ENCODE measurements around the gene ZNF732.
"Not testable (repeated sequence)": the region's sequence is repeated elsewhere in the genome, so short reads cannot be mapped to it uniquely, and the experiment has no call there.

ZNF732 gene

DNA sequence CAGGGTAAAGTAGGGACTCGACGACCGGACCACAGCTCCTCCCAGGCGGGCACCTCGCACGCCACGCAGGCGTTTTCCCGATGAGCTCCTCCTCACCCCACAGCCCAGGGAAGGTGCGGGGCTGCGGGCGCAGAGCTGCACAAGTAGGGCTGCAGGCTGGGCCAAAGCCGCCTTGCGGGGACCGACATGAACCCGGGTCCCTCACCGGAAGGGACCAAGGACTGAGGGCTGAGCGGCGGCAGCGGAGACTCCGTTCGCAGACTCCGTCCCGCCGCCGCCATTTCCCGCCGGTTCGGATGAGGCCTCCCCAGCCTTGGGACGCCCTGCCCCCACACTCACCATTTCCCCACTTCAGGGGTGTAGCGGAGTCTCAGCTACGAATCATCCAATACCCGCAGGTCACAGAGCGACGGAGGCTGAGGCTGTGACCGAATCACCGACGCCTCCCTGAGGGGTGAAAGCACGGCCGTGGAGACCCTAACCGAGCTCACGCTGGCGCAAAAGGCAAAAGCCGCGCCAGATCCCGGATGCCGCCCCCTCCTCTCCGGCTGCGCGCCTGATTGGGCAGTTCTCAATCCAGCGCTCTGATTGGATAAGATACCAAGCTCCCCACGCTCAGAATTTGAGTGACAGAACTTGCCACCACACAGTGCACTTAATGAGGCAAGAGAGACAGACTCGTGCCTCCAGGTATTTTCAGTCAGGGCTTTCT is at the start of gene ZNF732:
Gene ZNF732, minus strand, starts transcription at position 506 of the 712 bp plus-strand sequence. Its CDS starts 164 bp downstream, at position 342.
- DNase-seq: peak; percentile 44

DNA sequence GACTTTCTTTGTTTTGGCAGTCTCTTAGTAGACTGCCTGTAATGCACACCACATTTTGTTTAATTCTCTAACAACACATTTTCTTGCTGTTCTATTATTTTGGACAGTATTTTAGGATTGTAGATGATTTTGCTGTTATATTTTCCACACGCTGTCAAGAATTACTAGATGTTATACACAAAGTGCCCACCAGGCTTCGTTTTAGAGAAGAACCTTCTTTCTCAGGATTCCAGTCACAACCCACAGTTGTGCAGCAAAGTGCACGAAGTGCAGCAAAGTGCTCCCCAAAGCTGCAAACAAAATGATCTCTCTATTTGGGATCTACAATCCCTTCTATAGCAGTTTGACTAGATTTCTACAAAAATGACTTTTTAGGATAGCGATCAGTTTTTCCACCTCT is 34.7 kb upstream of the ZNF732 start:
- no peak for DNase-seq

DNA sequence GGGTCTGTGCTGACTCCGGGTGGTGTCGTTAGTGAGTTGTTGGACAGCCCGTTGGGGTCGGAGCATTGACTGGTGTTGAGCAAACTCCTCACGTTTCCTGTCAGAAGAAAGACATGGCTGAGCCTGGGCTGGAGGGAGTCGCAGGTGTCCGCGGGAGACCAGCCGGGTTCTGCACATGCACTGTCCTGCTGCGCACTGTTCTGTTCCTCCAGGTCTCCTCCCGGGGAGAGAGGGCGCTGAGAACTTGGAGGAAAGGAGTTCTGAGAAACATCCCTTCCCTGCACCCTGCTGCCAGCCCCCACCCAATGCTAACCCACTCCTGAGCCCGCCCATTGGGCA is 33.5 kb upstream of the ZNF732 start:
- DNase-seq: no peak

DNA sequence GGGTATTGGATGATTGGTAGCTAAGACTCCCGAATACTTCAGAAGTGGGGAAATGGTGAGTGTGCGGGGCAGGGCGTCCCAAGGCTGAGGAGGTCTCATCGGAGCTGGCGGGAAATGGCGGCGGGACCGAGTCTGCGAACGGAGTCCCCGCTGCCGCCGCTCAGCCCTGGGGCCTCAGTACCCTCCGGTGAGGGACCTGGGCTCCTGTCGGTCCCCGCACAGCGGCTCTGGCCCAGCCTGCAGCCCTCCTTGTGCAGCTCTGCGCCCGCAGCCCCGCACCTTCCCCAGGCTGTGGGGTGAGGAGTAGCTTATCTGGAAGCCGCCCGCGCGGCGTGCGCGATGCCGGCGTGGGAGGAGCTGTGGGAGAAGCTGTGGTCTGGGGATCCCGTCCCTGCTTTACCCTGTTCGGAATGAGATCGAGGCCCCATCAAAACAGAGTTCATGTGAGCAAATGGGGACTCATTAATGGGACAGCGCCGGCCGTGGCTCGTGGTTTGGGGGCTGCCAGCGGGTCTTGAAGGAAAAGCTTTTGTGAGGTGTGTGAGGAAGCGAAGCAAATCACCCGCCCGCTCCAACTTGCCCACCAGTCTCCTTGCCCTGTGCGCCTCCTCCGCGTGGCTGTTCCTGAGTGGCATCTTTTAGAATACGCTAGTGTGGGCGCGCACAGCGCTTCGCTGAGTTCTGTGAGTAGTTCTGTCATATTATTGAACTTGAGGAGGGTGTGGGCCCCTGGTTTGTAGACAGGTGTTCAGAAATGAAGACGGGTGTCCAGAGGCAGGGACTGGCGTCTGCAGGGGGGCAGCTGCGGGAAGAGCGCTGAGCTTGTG is 32.9 kb upstream of the ZNF732 start:
- DNase-seq: no peak

DNA sequence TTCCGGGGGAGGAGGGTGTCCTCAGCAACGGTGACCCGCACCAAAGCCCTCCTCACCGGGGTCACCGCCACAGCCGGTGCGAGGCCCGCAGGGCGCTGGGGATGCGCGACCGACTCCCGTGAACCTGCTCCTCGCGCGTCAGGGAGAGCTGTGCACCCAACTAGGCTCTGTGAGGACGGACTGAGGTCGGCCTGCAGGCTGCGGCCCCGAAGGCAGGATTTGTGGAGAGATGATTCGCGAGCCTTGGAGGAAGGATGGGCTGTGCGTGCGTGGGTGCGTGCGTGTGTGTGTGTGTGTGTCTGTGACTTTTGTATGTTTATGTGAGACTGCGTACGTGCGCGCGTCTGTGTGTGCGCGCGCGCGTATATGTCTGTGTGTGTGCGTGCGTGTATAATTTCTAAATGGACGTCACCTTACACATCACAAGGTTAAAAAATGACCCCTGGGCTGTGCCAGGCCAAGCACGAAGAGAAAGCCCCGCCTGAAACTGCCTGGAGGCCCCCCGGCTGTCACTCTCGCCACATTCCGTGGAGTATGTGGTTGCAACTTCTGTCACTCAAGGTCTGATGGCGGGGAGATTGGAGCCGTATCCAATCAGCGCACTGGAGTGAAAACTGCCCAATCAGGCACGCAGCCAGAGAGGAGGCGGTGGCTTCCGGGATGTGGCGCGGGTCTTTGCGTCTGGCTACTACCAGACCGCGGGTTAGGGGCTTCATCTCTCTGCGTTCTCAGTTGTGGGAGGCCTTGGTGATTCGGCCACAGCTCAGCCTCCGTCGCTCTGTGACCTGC is 32.1 kb upstream of the ZNF732 start, which contains the start of gene ZNF141:
Gene ZNF141, plus strand, starts transcription at position 672 of the 789 bp plus-strand sequence. CDS start 170 bp downstream, outside the sequence.
- DNase-seq: peak; percentile 98

DNA sequence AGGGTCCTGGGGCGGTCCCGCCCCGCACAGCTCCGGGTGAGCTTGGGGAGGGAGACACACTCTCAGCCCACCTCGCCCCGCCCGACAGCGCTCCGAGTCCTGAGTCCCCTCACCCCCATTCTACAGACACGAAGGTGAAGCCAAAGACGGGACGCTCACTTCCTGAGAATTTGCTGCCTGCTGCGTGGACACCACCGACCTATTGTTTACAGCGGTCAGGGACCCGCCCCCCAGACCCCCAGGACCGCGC is 31.5 kb upstream of the ZNF732 start:
- DNase-seq: no peak

DNA sequence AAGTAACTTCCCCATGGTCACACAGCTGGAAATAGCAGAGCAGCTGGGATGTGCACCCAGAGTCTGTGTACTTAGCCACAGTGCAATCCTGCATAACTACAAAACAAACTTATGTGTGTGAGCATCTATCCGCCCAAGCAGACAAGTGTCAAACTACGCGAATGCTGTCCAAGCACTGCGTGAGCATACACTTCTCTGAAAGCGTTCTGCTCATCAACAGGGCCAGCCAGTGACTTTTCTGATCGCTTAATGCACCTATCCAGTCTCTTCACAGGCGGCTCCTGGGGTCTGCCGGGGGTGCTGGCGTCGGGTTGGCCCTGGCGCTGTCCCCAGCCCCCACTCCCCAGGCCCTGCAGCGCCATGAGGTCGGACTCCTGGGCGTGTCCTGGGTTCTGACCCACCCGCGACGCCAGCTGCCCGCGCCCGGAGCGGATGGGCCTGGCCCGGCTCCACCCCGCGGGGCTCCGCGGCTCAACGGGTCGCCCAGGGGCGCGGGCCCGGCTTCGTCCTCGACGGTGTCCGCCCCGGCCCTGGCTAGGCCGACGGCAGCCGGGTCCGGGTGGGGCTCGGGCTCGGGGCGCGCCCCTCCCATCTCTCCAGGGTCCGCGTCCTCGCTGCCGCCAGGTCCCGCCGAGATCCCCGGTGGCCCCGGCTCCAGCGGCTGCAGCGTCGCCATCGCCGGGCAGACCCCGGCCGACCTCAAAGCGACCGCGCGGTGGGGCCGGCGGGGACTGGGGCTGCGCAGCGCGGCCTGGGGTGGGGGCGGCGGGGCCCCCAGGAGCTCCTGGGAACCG is 31.0 kb upstream of the ZNF732 start:
- DNase-seq: peak; percentile 15

DNA sequence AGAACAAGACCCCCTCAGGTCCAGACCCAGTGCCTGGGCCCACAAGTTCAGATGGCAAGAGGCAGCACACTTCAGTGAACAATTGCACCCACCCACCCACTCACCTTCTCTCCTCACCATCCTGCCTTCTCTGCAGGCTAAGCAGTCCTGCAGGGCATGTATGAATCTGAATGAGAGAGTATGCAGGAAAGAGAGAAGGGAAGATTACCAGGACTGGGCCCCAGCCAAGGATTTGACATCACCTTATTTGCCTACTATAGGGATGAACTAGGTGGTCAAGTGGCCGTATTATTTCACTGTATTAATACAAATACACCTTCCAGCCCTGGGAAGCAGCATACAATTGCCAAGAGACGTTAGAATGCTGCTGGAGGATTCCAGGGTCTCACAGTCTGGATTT is 30.2 kb upstream of the ZNF732 start:
- no peak for DNase-seq

DNA sequence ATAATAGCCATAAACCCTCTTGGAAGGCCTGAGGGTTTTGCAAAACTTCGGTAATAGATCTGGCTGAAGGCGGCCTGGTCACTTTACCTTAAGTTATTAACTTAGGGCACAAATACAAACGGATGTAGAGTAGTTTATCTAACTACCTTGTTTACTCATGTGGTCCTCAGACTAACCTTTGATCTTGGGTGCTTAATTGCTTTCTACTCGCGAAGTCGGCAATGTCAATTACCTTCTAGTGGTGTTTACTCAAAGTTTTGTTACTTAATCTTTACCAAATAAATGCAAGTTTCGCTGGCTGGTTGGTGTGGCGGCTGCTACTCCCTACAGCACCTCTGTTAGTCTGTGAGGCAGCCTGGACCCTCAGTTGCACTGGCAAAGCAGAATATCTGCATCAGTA is 23.5 kb upstream of the ZNF732 start:
- no peak for DNase-seq

DNA sequence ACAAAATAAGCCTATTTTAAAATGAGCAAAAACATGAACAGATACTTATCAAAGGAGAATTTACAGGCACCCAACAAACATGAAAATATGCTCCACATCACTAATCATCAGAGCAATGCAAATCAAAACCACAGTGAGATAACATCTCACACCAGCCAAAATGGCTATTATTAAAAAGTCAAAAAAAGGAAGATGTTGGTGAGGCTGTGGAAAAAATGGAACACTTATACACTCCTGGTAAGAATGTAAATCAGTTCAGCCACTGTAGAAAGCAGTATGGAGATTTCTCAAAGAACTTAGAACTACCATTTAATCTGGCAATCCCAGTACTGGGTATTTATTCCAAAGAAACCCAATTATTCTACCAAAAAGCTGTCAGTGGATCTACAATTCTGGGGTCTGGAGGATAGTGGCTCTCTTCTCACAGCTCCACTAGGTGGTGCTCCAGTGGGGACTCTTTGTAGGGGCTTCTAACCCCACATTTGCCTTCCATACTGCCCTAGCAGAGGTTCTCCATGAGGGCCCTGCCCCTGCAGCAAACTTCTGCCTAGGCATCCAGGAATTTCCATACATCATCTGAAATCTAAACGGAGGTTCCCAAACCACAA is 9.1 kb upstream of the ZNF732 start:
- DNase-seq: no peak

DNA sequence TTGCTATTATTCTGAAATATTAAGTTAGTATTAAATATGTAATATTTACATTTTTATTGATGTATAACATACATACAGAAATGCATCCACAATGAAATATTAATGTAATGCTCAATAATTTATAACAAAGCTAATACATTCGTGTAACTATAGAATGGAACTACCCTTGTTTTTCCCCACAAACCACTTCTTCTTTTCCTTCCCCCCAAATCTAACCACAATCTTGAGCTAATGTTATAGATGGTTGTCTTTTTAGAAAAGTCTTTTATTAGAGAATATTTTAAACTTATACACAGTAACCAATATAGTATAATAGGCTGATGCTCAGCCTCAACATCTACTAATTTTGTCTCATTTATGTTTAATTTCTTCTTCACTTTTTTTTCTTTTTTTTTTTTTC is 4.5 kb upstream of the ZNF732 start:
- DNase-seq: no peak

DNA sequence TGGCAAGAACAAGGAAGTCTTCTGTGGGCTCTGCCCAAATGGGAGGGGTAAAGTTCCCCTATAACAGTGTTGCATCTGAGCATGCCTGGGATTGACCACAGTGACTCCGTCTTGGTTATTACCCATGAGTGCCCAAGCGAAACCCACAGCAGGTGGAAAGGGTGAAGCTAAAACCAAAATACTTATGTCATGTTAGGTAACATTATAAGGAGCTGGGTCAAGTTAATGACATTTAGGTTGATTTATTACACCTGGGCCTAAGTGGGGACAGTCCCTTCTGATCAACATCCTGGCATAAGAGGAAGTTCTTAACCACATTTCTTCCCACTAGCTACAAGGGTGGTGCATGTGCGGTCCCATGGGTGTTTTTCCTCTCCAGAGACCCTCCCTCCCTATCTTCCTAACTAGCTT is 1.3 kb upstream of the ZNF732 start:
- DNase-seq: no peak

DNA sequence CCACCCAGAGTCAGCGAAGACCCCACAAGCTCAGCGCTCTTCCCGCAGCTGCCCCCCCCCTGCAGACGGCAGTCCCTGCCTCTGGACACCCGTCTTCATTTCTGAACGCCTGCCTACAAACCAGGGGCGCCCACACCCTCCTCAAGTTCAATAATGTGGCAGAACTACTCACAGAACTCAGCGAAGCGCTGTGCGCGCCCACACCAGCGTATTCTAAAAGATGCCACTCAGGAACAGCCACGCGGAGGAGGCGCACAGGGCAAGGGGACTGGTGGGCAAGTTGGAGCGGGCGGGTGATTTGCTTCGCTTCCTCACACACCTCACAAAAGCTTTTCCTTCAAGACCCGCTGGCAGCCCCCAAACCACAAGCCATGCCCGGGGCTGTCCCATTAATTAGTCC is 758 bp downstream of the ZNF732 start:
- DNase-seq: not testable (repeated sequence)

DNA sequence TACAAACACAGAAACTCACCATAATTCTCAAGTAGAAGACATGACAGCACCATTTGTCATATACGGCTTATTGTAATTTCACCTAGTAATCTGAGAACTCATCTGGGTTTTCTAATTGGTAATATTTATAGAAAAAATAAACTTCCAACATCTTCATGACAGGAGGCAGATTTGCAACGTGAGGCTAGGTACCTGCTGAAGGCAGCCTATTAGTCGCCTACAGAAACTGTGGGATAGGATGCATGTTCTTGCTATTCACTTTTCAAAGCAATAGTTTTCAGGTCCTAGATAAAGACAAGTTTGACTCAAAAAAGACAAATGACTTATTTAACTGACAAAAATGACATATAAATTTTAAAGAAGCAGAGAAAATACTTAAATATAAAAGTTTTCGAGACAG is 2.9 kb downstream of the ZNF732 start:
- no peak for DNase-seq

DNA sequence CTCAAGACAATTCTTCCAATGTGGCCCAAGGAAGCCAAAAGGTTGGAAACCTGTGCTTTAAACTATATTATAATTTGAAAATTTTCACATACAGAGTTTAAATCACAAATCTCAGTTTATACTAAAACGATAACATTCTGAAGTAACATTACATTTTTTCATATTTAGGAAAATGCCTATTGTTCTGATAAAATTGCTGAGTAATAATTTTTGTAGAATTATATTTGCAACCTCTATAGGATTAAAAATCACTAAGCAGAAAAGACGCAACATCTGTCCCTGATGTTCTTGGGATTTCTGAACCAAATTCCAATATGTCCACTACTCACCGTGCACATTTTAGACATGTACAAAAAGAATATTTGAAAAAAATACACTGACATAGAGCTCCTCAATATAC is 10.5 kb downstream of the ZNF732 start:
- no peak for DNase-seq

DNA sequence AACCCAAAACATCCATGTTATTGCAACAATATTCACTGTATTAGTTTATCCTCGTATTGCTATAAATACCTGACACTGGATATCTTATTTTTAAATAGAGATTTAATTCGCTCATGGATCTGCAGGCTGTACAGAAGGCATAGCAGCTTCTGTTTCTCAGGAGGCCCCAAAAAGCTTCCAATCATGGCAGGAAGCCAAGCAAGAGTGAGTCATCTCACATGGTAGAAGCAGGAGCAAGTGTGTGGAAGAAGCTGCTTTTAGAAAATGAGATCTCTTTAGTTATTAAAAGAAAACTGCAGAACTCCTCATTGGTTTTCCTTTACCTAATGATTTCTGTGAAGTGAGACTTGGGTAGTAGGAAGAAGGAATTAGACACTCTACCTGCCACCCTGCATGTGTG is 16.4 kb downstream of the ZNF732 start:
- DNase-seq: no peak

DNA sequence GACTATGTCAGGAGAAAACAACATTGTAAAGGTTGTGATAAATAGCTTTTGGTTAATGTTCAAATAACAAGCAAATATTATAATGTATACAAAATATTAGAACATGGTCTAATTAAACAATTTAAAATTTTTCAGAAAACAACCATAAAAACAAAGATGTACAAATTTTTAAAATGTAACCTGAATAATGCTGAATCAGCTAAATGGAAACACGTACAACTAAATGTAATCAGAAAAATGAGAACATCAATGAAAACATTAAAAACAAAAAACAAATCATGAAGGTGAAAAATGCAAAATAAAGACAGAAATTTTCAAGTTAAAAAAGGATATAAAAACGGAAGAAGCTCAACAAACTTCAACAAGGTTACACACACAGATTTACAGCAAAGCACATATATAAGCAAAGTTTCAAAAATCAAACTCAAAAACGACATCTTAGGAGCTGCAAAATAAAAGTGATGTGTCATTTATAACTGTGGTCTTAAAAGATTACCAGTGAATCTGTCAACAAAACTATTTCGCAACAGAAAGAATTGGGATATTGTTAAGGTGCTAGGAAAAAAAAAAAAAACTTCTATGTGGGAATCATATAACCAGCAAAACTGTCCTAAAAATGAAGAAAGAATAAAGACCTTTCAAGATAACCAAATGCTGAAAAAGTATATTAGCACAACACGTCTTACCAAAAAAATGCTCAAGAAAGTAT is 31.8 kb downstream of the ZNF732 start:
- DNase-seq: no peak

DNA sequence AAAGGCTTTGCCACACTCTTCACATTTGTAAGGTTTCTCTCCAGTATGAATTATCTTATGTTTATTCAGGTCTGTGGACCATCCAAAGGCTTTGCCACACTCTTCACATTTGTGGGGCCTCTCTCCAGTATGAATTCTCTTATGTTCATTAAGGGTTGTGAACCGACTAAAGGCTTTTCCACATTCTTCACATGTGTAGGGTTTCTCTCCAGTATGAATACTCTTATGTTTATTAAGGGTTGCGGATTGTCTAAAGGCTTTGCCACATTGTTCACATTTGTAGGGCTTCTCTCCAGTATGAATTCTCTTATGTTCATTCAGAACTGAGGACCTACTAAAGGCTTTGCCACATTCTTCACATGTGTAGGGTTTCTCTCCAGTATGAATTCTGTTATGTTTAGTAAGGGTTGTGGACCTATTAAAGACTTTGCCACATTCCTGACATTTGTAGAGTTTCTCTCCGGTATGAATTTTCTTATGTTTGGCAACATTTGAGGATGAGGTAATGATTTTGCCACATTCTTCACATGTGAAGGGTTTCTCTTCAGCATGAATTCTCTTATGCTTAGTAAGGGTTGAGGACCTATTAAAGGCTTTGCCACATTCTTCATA is 33.7 kb downstream of the ZNF732 start:
- no peak for DNase-seq

DNA sequence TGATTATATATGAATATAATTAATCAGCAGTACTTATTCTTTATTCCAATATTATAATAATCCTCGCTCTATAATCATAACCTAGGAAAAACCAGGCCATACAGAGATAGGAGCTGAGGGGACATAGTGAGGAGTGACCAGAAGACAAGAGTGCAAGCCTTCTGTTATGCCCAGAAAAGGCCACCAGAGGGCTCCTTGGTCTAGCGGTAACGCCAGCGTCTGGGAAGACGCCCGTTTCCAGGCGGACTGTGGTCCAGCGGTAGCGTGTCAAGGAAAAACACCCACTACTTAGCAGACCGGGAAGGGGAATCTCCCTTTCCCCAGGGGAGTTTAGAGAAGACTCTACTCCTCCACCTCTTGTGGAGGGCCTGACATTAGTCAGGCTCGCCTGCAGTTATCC is 46.0 kb downstream of the ZNF732 start:
- DNase-seq: not testable (repeated sequence)

DNA sequence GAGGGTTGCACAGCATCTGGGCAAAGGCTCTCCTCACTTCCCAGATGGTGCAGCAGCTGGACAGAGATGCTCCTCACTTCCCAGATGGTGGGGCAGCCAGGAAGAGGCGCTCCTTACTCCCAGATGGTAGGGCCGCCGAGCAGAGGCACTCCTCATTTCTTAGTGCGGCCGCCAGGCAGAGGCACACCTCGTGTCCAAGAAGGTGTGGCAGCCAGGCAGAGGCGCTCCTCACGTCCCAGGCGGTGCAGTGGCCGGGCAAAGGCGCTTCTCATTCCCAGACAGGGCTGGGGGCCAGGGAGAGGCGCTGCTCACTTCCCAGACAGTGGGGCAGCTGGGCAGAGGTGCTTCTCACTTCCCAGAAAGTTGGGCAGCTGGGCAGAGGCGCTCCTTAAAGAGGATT is 48.8 kb downstream of the ZNF732 start:
- no peak for DNase-seq

DNA sequence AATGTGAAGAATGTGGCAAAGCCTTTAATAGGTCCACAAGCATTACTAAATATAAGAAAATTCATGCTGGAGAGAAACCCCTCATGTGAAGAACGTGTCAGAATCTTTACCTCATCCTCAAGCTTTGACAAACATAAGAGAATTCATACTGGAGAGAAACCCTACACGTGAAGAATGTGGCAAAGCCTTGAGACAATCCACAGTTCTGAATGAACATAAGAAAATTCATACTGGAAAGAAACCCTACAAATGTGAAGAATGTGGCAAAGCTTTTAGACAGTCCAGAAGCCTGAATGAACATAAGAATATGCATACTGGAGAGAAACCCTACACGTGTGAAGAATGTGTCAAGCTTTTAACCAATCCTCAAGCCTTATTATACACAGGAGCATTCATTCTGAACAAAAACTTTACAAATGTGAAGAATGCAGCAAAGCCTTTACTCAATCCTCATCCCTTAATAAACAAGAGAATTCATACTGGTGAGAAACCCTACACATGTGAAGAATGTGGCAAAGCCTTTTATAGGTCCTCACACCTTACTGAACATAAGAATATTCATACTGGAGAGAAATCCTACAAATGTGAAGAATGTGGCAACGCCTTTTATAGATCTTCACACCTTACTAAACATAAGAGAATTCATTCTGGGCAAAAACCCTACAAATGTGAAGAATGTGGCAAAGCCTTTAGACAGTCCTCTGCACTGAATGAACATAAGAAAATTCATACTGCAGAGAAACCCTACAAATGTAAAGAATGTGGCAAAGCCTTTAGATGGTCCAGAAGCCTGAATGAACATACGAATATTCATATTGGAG is 51.1 kb downstream of the ZNF732 start:
- DNase-seq: no peak
